Left ventricle myocardium inferior (tissue), 1 donor: ENCODE results near the gene GANC. TPM values are rescaled to one million over a fixed set of nuclear protein-coding genes. Genes with fewer than 3 reads are reported as not detected.
A peak's percentile ranks its signal among the peaks of the same experiment; 100 is the strongest.

Experiments used
- DNase-seq: peaks from one replicate; pipeline ENCODE4 v3.0.0-alpha.2; 2020
- H3K27ac ChIP-seq: fragments of 200-600 bp; replicated peaks from 2 replicates; pipeline ENCODE4 v1.8.0; 2021
- H3K27me3 ChIP-seq: fragments of 200-600 bp; 2 replicates; pipeline ENCODE4 v1.8.0; 2021; ENCODE audit warnings: low read depth
- H3K36me3 ChIP-seq: fragments of 200-600 bp; 2 replicates; pipeline ENCODE4 v1.8.0; 2021
- H3K4me1 ChIP-seq: fragments of 200-600 bp; 2 replicates; pipeline ENCODE4 v1.8.0; 2021
- H3K4me3 ChIP-seq: fragments of 200-600 bp; 2 replicates; pipeline ENCODE4 v1.8.0; 2021; ENCODE audit warnings: mild to moderate bottlenecking, moderate library complexity
- H3K9me3 ChIP-seq: fragments of 200-600 bp; replicated peaks from 2 replicates; pipeline ENCODE4 v1.8.0; 2021
- CTCF ChIP-seq: fragments of 200-600 bp; IDR thresholded peaks from 2 replicates; pipeline ENCODE4 v1.8.0; 2021; ENCODE audit warnings: antibody characterized with exemption, mild to moderate bottlenecking, borderline replicate concordance
- intact Hi-C: fragments of 100-400 bp; cut with micrococcal nuclease; formaldehyde crosslinking; loops from one replicate; pipeline ENCODE4 v1.11.0; 2022
- total RNA-seq: library from RNA; stranded (reverse); fragmentation: NEBNext Ultra II Directional; extraction: Animal tissue kit (Norgen Biotek cat#: 25700); gene quantifications from one replicate; pipeline ENCODE4 v1.2.1, GENCODE V29; 2021
- donor health status: DM: no; HTN: yes; CAD: no; lungs with severe emphysema.

GANC gene
- total RNA-seq, 1 donor from 2014 or later, result 14.5 TPM

DNA sequence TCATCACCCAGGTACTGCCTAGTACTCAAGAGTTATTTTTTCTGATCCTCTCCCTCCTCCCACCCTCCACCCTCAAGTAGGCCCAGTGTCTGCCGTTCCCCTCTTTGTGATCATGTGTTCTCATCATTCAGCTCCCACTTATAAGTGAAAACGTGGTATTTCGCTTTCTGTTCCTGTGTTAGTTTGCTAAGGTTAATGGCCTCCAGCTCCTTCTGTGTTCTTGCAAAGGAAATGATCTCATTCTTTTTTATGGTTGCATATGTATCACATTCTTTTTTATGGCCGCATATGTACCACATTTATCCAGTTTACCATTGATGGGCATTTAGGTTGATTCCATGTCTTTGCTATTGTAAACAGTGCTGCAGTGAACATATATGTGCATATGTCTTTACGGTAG is 8.2 kb upstream of the GANC start:
- Histone ChIP-seq H3K9me3 (no peaks in the 10 kb centered on the region), H3K27ac (no peak overlapping the region), H3K36me3 (peaks cover 81% of the 10 kb centered on the region), H3K27me3 (no peaks in the 10 kb centered on the region), H3K4me3 (no peak overlapping the region), H3K4me1 (peaks cover 6% of the 10 kb centered on the region)
- no peak for TF ChIP-seq CTCF
- intact Hi-C loops, result no loop called here
- DNase-seq, result no peak

GRCh38 chr15:42267286-42267685 is 5.7 kb upstream of the GANC start:
- peaks cover 62% of the 10 kb centered on the region for H3K36me3 ChIP-seq
- H3K27me3 ChIP-seq, result no peaks in the 10 kb centered on the region
- no peak for TF ChIP-seq CTCF
- intact Hi-C loops, result no loop called here
- no peak overlapping the region for H3K4me3 ChIP-seq
- no peak overlapping the region for H3K27ac ChIP-seq
- H3K9me3 ChIP-seq, result no peaks in the 10 kb centered on the region
- peaks cover 30% of the 10 kb centered on the region for H3K4me1 ChIP-seq
- DNase-seq, result no peak

DNA sequence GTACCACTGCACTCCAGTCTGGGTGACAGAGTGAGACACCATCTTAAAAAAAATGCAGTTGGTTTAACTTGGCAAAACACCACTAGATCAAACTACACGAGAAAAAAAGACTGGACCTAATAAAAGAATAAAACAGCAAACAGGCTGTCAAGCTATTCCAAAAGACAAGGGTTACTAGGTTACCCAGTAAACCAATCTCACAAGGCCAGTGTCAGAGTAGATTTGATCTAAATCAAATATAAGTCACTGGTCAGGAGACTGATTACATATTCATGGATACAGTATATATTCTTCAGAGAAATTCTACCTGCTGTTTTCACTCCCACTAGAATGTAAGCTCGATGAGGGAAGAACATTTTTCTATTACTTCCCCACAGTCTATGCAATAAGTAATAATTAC is 2.5 kb upstream of the GANC start:
- Histone ChIP-seq H3K27ac (no peak overlapping the region), H3K27me3 (no peaks in the 10 kb centered on the region), H3K36me3 (peaks cover 30% of the 10 kb centered on the region), H3K4me1 (peaks cover 55% of the 10 kb centered on the region), H3K9me3 (no peaks in the 10 kb centered on the region), H3K4me3 (no peak overlapping the region)
- TF ChIP-seq CTCF, result no peak
- no peak for DNase-seq
- intact Hi-C loops, result no loop called here

DNA sequence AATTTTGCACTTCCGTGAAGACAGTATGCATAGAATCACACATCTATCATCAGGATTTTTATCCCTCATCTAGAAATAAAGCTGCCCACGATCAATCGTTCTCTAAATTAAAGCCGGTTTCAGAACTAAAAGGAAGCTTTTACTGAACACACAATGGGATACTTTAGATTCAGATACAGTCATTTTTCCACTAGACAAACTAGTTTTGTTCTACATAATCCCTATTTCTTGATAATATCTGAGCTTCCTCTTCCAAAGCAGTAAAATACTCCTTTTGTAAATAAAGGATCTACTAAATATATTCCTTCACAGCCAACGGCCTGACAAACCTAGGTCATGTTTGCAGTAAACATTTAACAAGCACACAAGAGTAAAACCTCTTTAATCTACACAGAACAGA is 2.0 kb upstream of the GANC start:
- intact Hi-C loops, result no loop called here
- peak overlapping the region; percentile 80 for H3K4me3 ChIP-seq
- H3K9me3 ChIP-seq, result no peaks in the 10 kb centered on the region
- no peak for TF ChIP-seq CTCF
- no peak overlapping the region for H3K27ac ChIP-seq
- H3K4me1 ChIP-seq, result peaks cover 60% of the 10 kb centered on the region
- no peaks in the 10 kb centered on the region for H3K27me3 ChIP-seq
- H3K36me3 ChIP-seq, result peaks cover 25% of the 10 kb centered on the region
- no peak for DNase-seq

- peak overlapping the region; percentile 98 for H3K27ac ChIP-seq
- TF ChIP-seq CTCF, result no peak
- no peaks in the 10 kb centered on the region for H3K9me3 ChIP-seq
- peaks cover 59% of the 10 kb centered on the region for H3K4me1 ChIP-seq
- H3K36me3 ChIP-seq, result peaks cover 22% of the 10 kb centered on the region
- peak; percentile 65 for DNase-seq
- intact Hi-C loops, result no loop called here
- H3K4me3 ChIP-seq, result peak overlapping the region; percentile 80
- no peaks in the 10 kb centered on the region for H3K27me3 ChIP-seq
Measured at GRCh38 chr15:42273900-42274701, 1.1 kb downstream of the GANC start.

DNA sequence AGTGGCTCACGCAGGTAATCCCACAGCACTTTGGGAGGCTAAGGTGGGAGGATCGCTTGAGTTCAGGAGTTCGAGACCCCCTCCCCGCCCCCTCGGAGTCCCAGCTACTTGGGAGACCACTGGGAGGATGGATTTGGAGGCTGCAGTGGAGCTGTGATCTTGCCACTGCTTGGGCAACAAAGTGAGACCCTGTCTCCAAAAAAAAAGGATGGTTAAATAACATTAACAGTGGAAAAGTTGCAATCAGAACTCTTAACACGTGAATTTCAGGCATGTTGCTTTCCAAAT is 1.6 kb downstream of the GANC start:
- no peak for DNase-seq
- Histone ChIP-seq H3K36me3 (peaks cover 27% of the 10 kb centered on the region), H3K4me1 (peaks cover 59% of the 10 kb centered on the region), H3K27me3 (no peaks in the 10 kb centered on the region), H3K4me3 (peak overlapping the region; percentile 80), H3K9me3 (no peaks in the 10 kb centered on the region), H3K27ac (peak overlapping the region; percentile 98)
- TF ChIP-seq CTCF, result no peak
- intact Hi-C loops, result no loop called here
